NCI-H69 (cell line): Measurements from ENCODE around the gene PTCD3.

Experiments
- DNase-seq: peaks from one replicate; lab custom pipeline; 2025; lab: John Stamatoyannopoulos, UW

Gene PTCD3

DNA sequence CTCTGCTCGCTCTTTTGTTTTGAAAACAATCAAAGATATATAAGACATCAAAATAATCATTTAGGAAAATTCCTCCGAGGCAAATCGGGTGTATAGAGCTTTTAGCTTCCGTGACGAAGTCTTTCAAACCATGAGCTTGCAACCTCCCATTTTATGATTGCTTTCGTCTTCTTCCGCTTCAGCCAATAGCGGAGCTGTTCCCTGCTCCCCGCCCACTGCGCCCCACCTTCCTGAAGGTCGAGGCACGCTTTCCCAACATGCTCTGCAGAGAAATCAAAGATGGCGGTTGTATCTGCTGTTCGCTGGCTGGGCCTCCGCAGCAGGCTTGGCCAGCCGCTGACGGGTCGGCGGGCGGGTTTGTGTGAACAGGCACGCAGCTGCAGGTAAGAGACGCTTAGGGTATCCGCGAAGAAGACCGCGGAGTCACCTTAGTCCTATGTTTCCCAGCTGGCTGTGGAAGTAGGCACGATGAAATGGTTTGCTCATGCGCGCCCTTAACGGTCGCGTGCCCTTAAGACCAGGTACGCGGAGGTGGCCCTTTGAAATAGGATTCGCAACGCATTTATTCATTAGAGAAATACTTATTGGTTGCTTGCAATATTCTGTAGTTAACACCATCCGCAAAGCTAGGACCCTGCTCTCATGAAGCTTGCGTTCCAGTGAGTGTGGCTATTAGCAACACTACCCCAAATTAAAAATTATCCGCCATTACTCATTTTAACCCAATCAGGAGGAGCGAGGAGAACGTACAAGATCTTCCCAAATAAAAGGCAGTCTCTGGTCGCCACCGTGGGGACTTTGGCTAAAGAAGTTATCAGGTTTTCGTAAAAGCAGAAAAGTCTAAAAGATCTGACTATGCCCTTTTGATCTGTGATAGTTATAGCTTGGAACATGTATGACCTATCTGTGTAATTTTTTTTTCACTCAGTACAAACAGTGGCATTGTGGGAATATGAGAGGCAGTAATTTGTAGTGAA lies at the start of gene PTCD3:
TSS of gene PTCD3 (plus strand) at position 267 of the 977 bp plus-strand sequence. CDS start at position 280, 13 bp downstream.
- peak; percentile 93 for DNase-seq

DNA sequence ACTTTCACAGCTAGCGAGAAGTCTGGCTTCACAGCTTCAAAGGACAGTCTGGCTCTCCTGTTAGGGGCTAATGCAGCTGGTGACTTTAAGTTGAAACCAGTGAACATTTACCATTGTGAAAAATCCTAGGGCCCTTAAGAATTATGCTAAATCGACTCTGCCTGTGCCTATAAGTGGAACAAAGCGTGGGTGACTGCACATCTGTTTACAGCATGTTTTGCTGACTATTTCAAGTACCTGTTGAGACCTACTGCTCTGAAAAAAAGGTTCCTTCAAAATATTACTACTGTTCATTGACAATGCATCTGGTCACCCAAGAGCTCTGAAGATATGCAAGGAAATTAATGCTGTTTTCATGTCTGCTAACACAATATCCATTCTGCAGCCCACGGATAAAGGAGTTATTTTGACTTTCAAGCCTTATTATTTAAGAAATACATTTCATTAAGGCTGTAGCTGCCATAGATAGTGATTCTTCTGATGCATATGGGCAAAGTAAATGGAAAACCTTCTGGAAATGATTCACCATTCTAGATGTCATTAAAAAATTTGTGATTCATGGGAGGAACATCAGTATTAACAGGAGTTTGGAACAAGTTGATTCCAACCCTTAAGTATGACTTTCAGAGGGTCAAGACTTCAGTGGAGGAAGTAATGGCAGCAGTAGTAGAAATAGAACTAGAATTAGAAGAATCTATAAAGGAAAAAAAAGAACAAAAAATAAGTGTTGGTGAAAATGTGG lies 49.3 kb upstream of the PTCD3 start:
- no peak for DNase-seq

GRCh38 chr2:86062043-86062442 lies 44.0 kb upstream of the PTCD3 start:
- DNase-seq: no peak

GRCh38 chr2:86064006-86064405 lies 42.0 kb upstream of the PTCD3 start:
- no peak for DNase-seq

DNA sequence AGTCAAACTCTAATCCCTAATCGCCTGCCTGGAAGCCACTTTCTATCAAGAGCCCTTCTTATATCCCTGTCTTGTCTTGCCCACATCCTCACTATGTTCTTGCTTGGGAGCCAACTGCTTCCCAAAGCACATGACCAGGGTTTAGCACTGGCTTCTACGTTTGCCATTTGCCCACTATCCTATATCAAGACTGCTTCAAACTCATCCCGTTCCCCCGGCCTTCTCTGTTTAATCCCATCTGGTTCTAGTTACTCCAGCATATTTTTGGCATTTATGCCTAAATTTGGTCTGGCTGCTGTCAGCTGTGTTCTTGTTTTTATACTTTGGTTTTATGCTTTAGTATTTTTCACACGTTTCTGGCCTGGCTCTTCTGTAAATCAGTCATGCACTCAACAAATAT lies 40.5 kb upstream of the PTCD3 start:
- no peak for DNase-seq

DNA sequence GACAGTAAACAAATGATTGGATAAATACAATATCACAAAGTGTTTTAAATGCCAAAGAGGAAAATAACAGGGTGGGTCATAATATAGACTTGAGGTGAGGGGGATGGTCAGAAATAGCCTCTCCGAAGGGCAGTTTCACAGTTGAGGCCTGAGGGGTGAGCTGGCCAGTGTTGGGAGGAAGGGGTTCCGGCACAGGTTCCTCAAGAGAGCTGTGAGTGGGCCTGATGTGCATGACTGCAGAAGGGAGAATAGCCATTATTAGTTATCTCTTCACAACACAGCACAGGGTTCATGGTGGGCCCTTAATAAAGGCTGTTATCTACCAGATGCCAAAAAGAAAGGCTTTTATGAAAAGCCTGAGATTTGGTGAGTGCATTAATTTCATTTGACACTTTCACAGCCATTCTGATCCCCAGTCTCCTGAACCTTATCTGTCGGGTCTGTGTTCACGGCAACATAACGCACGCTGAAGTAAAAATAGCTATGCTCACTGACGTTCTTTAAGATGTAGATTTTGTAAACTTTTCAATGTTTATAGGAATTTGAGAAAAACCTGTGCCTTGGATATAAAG lies 39.9 kb upstream of the PTCD3 start:
- no peak for DNase-seq

DNA sequence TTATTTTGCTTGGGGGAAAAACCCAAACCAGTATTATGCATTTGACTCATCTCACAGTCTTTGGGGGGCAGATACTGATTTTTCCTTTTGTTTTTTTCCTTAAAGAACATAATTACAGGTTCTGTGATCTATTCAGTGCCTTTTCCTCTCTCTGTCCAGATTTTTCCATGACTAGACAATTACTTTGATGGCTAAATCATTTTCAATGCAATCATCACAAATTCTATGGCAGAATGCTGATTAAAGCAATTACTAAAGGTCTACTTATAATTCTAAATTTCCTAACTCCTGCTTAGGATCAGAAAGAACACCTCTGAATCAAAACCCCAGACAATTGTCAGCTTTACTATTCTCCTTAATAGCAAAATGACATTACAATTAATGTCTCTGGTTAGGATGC lies 39.1 kb upstream of the PTCD3 start:
- DNase-seq: peak; percentile 32

DNA sequence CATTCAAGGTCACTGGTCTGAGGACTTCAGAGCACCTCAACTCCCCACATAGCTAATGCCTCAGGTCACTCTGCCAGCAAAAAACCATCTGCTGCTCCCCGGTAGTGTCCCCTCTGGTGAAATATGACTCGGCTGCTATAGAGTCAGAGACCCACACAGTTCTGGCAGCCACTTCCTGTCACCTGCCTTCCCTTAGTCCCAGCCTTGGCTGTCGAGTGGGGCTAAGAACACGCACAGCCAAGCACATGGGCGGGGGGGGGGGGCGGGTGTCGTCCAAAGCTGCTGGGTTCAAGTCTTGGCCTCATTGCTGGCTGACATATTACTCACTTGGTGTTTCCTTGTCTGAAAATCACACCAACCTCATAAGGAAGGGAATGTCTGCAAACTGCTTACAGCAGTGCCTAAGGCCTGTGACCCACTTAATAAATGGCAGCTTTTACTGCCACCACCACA lies 37.9 kb upstream of the PTCD3 start:
- peak; percentile 72 for DNase-seq

DNA sequence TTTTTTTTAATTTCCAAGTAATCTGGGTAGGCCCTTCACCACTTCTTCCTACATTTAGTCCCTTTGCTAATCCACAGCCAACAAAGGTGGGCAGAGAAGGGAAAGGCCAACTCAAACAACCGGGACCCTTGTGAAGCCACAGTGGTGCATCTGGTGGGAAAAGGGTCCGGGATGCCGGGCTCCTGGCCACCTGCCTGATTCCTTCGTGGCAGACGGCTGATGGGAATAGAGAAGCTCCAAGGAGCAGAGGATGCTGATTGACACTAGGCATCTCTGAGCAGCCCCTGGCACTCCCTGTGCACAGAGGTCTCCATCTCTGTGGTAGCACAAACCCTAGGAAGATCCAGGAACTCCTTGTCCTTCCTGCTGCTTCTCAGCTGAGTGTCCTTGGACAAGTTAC lies 37.4 kb upstream of the PTCD3 start:
- DNase-seq: no peak

DNA sequence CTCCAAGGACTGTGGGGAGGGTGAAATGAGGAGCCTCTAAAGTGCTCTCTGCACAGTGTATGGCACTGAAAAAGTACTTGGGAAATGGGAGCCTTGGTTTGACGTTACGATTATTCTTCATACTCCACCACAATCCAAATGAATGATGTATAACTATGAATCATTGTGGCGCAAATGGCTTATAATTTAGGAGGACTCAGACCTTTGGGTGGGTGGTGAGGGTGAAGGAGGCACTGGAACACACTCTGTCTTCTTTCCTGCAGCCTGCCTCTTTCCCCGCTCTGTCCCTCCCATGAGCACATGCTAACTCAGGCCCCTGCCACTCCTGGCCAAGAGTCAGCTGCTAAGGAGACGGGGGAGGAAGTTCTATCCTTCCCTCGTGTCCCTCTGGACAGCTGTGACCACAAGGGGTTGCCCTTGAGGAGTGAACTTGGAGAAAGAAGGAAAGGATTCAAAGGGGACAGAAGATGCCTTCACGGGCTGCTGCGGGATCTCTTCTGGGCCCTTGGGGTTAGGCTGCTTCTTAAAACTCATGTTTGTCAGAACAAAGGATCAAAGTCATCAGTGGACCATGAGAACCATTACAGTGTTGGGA lies 36.8 kb upstream of the PTCD3 start:
- no peak for DNase-seq

GRCh38 chr2:86069783-86070339 lies 36.2 kb upstream of the PTCD3 start:
- DNase-seq: no peak

DNA sequence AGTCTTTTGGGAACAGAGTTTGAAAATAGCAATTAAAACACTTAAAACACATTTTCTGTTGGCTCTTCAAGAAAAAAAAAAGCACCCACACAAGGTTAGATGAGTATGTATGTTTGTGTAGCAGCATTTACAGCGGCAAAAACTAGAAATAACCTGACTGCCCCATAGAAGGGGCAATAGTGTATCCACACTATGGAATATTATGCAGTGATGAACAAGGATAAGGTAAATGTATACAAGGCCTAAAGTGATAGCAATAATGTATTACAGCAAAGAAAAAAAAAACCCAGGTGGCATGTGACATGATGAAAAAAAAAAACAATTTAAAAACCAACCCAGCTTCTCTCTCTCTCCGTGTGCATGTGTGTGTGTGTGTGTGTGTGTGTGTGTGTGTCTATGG lies 35.2 kb upstream of the PTCD3 start:
- no peak for DNase-seq

DNA sequence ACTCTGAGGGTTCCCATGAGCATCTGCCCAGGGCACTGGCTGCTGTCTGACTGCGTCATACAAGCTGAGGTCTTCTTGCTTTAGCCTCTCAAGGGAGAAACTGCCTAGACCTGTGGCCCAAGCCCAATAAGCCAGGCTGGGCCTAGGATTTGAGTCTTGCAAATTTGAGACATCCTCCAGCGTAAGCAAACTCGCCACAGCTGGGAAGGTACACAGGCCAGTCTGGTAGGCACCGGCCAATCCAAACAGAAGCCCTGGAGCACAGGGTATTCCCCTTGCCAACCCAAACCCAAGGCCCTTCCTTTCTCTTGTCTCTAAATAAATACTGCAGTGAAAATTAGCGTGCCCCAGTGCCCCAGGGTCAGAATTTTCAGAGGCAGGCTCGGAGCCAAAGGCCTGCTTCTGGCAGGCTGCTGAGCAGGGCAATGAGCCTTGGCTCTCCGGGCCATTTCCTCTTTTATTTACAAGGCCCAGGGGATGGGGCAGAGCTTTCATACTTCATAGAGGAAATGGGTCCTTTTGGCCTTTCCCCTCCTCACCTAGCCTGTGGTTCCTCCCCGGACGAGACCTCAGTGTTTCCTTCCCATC lies 33.7 kb upstream of the PTCD3 start:
- DNase-seq: peak; percentile 95

- DNase-seq: no peak
These were observed 32.8 kb upstream of the PTCD3 start for GRCh38 chr2:86073225-86073624.

DNA sequence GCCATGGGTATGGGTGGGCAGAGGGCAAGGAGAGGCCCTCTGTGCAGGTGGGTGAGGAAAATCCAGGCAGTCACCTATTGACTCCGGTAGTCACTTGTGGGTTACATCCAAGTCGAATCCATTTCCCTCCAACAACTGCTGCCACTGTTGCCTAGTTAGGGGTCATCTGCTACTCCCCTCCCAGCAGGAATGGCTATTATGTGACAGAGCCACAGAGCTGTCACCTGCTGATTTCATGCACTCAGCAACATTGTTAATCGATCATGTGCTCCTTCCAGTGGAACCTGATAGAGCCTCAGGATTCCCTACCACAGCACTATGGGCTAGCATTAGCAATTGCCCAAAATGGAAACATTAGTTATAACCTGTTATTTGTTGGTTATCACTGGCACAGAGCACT lies 31.8 kb upstream of the PTCD3 start:
- peak; percentile 35 for DNase-seq

- no peak for DNase-seq
These were observed 31.2 kb upstream of the PTCD3 start for GRCh38 chr2:86074811-86075210.

DNA sequence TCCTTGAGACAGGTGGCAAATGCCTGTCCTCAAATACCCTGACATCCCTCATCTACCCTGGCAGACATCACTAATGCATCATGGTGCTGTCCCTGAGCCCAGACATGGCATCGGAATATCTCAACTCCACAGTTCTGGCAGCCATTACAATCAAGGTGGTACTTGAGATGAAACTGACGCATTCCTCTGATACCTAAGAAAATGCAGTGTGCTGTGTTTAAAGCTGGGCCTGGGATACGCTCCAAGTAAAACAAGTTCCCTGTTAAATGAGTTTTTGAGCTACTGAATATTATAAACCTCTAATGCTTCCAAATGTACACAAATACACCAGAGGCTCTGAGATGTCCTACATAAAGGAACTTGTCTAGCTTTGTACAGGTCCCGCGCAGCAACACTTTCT lies 30.1 kb upstream of the PTCD3 start:
- no peak for DNase-seq

GRCh38 chr2:86078774-86079545 lies 27.1 kb upstream of the PTCD3 start:
- DNase-seq: peak; percentile 31

- DNase-seq: peak; percentile 53
These were observed 25.8 kb upstream of the PTCD3 start for GRCh38 chr2:86079981-86080911.

DNA sequence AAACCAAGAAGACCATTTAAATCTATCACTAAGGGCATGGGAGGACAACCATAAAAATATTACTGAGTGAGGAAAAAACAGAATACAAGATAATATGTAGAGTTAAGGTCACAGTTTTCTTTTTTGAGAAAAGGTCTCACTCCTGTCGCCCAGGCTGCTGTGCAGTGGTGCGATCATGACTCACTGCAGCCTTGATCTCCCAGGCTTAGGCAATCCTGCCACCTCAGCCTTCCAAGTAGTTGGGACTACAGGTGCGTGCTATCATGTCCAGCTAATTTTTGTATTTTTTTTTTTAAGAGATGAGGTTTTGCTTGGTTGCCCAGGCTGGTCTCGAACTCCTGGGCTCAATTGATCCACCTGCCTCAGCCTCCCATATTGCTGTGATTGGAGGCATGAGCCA lies 24.3 kb upstream of the PTCD3 start:
- no peak for DNase-seq
